Measurements from ENCODE around the gene NXPH1.

DNA sequence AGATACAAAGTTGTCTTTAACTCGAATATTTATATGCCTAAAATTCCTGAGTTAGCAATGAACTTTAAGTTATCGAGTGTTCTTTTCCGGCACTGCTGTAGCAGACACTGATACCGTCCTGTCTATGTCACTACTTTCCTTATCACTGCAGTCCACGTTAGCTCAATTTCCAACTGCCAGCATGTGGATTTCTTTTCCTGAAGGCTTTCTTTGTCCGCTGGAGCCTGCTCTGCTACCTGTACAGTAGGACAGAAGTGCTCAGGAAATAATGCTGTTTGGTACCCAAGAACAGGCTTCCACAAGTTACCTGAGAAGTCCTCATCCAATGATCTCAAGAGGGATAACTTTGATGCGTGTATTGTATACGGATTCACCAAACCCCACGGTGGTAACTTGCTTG is 329.4 kb downstream of the NXPH1 start:
- TF ChIP-seq EZH2 (IDR thresholded peaks at IDR 0.05; ENCODE audit: borderline replicate concordance, low read depth, low read length, poor library complexity, severe bottlenecking) (no peak), CTCF (conservative IDR thresholded peaks at IDR 0.05; ENCODE audit: low read depth, low read length) (no peak)

All from A673 (cell line).